Measurements from ENCODE around the gene SLC3A2.
A peak's percentile ranks its signal among the peaks of the same experiment; 100 is the strongest.

SLC3A2 gene

DNA sequence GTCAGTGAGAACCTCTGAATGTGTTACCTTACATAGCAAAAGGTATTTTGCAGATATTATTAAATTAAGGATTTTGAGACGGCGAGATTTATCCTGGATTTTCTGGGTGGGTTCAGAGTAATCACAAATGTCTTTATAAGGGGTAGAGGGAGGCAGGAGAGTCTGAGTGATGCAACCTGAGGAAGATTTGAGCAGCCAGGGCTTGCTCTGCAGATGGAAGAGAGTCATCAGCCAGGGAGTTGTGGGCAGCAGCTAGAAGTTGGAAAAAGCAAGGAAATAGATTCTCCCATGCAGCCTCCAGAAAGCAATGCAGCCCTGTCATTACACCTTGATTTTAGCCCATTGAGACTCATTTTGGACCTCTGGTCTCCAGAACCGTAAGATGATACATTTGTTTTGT, 37.2 kb upstream of the SLC3A2 start:
- CTCF ChIA-PET, result no interaction called here
- TF ChIP-seq, protein P1, sequence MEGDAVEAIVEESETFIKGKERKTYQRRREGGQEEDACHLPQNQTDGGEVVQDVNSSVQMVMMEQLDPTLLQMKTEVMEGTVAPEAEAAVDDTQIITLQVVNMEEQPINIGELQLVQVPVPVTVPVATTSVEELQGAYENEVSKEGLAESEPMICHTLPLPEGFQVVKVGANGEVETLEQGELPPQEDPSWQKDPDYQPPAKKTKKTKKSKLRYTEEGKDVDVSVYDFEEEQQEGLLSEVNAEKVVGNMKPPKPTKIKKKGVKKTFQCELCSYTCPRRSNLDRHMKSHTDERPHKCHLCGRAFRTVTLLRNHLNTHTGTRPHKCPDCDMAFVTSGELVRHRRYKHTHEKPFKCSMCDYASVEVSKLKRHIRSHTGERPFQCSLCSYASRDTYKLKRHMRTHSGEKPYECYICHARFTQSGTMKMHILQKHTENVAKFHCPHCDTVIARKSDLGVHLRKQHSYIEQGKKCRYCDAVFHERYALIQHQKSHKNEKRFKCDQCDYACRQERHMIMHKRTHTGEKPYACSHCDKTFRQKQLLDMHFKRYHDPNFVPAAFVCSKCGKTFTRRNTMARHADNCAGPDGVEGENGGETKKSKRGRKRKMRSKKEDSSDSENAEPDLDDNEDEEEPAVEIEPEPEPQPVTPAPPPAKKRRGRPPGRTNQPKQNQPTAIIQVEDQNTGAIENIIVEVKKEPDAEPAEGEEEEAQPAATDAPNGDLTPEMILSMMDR (conservative IDR thresholded peaks at IDR 0.05; ENCODE audit: low read depth), result no peak
- H3K27ac ChIP-seq, result no peak overlapping the region; the same call in 1 of the 2 replicates
- no peak for DNase-seq (ENCODE audit: low spot score)
- POLR2A ChIA-PET (ENCODE audit: low non-redundant PET), result no interaction called here

DNA sequence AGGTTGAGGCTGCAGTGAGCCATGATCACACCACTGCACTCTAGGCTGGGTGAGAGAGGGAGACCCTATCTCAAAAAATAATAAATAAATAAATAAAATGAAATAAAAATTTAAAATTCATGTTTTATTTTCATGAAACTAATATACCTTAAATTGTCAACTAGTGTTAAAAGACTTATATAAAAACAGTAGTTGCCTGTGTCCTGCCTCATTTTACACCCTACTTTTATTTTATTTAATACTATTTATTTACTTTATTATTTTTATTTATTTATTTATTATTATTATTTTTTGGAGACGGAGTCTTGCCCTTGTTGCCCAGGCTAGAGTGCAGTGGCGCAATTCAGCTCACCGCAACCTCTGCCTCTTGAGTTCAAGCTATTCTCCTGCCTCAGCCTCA, 36.5 kb upstream of the SLC3A2 start:
- no peak overlapping the region for H3K27ac ChIP-seq
- no peak for DNase-seq (ENCODE audit: low spot score)
- TF ChIP-seq, protein P1 (conservative IDR thresholded peaks at IDR 0.05; ENCODE audit: low read depth), result no peak
- CTCF ChIA-PET, result no interaction called here
- POLR2A ChIA-PET (ENCODE audit: low non-redundant PET), result no interaction called here

DNA sequence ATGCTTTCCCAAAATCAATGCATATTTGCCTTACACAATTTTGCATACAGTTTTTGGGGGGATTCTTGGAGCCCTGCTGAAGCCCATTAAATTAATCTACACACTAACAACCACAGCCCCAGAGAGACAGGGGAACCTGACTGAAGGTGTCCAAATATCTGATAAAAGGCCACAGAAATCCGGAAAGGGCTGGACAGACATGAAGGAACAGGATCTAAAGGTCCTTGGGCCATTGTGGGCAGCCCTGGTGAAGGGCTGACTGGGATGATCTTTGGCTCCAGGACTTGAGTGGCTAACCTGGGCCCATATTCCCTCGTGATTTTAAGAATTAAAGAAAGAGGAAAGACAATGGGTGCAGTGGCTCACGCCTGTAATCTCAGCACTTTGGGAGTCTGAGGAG, 34.5 kb upstream of the SLC3A2 start:
- TF ChIP-seq, protein P1 (conservative IDR thresholded peaks at IDR 0.05; ENCODE audit: low read depth), result no peak
- ChIA-PET CTCF (no interaction called here), POLR2A (ENCODE audit: low non-redundant PET) (no interaction called here)
- H3K27ac ChIP-seq, result no peak overlapping the region
- no peak for DNase-seq (ENCODE audit: low spot score)

DNA sequence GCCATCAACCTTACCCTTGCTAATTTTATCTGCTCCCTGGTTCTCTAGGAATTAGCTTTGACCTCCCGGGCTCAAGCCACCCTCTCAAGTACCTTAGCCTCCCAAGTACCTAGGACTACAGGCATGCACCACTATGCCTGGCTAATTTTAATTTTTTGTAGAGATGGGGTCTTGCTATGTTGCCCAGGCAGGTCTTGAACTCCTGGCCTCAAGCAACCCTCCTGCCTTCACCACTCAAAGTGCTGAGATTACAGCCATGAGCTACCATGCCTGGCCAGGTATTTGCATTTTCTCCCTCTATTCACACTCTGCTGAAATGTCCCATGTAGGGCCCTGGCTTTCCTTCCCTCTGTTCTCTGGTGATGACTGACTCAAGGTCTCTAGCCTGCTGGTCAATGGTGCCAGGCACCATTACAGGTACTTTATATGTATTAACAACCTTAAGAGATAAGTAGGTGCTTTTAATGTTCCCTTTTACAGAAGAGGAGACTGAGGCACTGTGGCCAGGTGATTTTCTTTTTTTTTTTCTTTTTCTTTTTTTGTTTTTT, 32.9 kb upstream of the SLC3A2 start:
- H3K27ac ChIP-seq, result no peak overlapping the region
- POLR2A ChIA-PET (ENCODE audit: low non-redundant PET), result no interaction called here
- DNase-seq (ENCODE audit: low spot score), result no peak
- CTCF ChIA-PET, result no interaction called here
- TF ChIP-seq, protein P1 (conservative IDR thresholded peaks at IDR 0.05; ENCODE audit: low read depth), result no peak

DNA sequence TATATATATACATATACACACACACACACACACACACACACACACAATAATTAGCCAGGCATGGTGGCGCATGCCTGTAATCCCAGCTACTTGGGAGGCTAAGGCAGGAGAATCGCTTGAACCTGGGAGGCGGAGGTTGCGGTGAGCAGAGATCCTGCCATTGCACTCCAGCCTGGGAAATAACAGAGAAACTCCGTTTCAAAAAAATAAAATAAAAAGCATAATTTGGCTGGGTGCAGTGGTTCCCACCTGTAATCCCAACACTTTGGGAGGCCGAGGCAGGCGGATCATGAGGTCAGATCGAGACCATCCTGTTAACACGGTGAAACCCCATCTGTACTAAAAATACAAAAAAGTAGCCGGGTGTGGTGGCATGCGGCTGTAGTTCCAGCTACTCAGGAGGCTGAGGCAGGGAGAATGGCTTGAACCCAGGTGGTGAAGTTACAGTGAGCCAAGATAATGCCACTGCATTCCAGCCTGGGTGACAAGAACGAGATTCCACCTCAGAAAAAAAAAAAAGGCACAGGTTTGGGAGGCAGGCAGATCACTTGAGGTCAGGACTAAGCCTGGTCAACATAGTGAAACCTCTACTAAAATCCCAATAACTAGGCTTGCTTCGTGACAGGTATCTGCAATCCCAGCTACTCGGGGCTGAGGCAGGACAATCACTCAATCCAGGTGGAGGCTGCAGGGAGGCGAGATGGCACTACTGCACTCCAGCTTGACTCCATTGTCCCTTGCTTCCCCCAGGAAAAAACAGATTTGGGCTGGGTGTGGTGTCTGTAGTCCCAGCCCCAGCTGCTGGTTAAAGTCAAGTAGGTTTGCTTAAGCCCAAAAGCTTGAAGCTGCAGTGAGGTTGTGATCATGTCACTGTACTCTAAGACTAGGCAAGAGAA, 29.5 kb upstream of the SLC3A2 start:
- ChIA-PET CTCF (interaction anchor here (0.7 kb wide), 2 partner anchors 9 to 38 kb away, joined by 3 to 7 read pairs; no protein-coding TSS in a partner anchor), POLR2A (ENCODE audit: low non-redundant PET) (interaction anchor here (0.5 to 2.2 kb wide), 4 partner anchors 10 to 56 kb away, joined by 3 to 13 read pairs (median 4); no protein-coding TSS in a partner anchor)
- TF ChIP-seq, protein P1 (conservative IDR thresholded peaks at IDR 0.05; ENCODE audit: low read depth), result no peak
- DNase-seq (ENCODE audit: low spot score), result no peak
- peak overlapping the region; percentile 70 for H3K27ac ChIP-seq

DNA sequence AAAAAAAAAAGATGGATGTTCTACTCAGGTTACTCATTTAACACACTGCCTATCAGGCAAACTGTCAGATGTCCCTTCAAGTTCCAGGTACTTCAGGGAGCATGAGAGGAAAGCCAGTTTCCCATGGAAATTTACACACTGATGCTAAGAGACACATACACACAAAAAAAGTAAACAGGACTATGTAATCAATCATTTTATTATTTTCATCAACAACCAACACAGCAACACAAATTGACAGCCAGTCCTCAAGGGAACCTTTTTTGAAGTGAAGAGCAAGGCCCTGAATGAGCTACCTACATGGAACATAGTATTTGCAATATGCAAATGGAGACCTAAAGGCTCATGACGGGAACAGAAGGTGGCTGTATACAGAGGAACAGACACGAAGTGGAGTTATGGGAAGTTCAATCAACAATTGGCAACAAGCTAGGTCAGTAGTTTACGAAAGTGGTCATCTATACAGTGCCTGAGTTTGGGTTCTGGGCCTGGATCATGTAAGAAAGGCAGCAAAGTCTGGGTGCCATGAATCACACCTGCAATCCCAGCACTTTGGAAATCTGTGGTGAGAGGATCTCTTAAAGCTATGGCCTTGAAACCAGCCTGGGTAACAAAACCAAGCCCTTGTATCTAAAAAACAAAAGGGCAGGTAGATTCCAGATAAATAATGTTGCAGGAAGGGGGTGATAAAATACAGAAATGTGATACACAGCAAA, 28.7 kb upstream of the SLC3A2 start:
- ChIA-PET CTCF (interaction anchor here (0.7 kb wide), 2 partner anchors 10 to 39 kb away, joined by 3 to 7 read pairs; no protein-coding TSS in a partner anchor), POLR2A (ENCODE audit: low non-redundant PET) (interaction anchor here (0.5 to 2.2 kb wide), 4 partner anchors 11 to 56 kb away, joined by 3 to 13 read pairs (median 4); no protein-coding TSS in a partner anchor)
- peak overlapping the region; percentile 70 for H3K27ac ChIP-seq
- no peak for DNase-seq (ENCODE audit: low spot score)
- TF ChIP-seq, protein P1 (conservative IDR thresholded peaks at IDR 0.05; ENCODE audit: low read depth), result no peak

Measured in RWPE1 (cell line).